Measurements from ENCODE around the gene EPHB2.
"Not testable (repeated sequence)": the region's sequence is repeated elsewhere in the genome, so short reads cannot be mapped to it uniquely, and the experiment has no call there.

Gene EPHB2

GRCh38 chr1:22830757-22831340, 120.2 kb downstream of the EPHB2 start:
- Histone ChIP-seq H3K9ac (ENCODE audit: low read length) (no peak overlapping the region), H3K27me3 (ENCODE audit: control insufficient read depth, insufficient read depth, low read length) (no peaks in the 10 kb centered on the region), H3K36me3 (ENCODE audit: control insufficient read depth, insufficient read depth, low read length) (no peaks in the 10 kb centered on the region), H3K4me3 (ENCODE audit: low read depth, low read length) (no peak overlapping the region), H3K4me1 (ENCODE audit: control insufficient read depth, insufficient read depth, low read length) (peaks cover 43% of the 10 kb centered on the region), H3K27ac (ENCODE audit: low read depth, low read length) (no peak overlapping the region), H3K9me3 (ENCODE audit: control insufficient read depth, insufficient read depth, low read depth, low read length) (no peaks in the 10 kb centered on the region)

GRCh38 chr1:22831729-22832413, 121.2 kb downstream of the EPHB2 start:
- no peak overlapping the region for H3K9ac ChIP-seq (ENCODE audit: low read length)
- no peak overlapping the region for H3K4me3 ChIP-seq (ENCODE audit: low read depth, low read length)
- H3K9me3 ChIP-seq (ENCODE audit: control insufficient read depth, insufficient read depth, low read depth, low read length), result no peaks in the 10 kb centered on the region
- H3K36me3 ChIP-seq (ENCODE audit: control insufficient read depth, insufficient read depth, low read length), result no peaks in the 10 kb centered on the region
- no peaks in the 10 kb centered on the region for H3K27me3 ChIP-seq (ENCODE audit: control insufficient read depth, insufficient read depth, low read length)
- no peak overlapping the region for H3K27ac ChIP-seq (ENCODE audit: low read depth, low read length)
- peaks cover 37% of the 10 kb centered on the region for H3K4me1 ChIP-seq (ENCODE audit: control insufficient read depth, insufficient read depth, low read length)

GRCh38 chr1:22832414-22832786, 121.8 kb downstream of the EPHB2 start:
- Histone ChIP-seq H3K9me3 (ENCODE audit: control insufficient read depth, insufficient read depth, low read depth, low read length) (no peaks in the 10 kb centered on the region), H3K9ac (ENCODE audit: low read length) (no peak overlapping the region), H3K36me3 (ENCODE audit: control insufficient read depth, insufficient read depth, low read length) (no peaks in the 10 kb centered on the region), H3K4me1 (ENCODE audit: control insufficient read depth, insufficient read depth, low read length) (peaks cover 31% of the 10 kb centered on the region), H3K27me3 (ENCODE audit: control insufficient read depth, insufficient read depth, low read length) (no peaks in the 10 kb centered on the region), H3K4me3 (ENCODE audit: low read depth, low read length) (no peak overlapping the region), H3K27ac (ENCODE audit: low read depth, low read length) (no peak overlapping the region)

GRCh38 chr1:22833699-22834098, 123.1 kb downstream of the EPHB2 start:
- Histone ChIP-seq H3K4me3 (ENCODE audit: low read depth, low read length) (no peak overlapping the region), H3K9ac (ENCODE audit: low read length) (no peak overlapping the region), H3K27ac (ENCODE audit: low read depth, low read length) (no peak overlapping the region), H3K9me3 (ENCODE audit: control insufficient read depth, insufficient read depth, low read depth, low read length) (no peaks in the 10 kb centered on the region), H3K36me3 (ENCODE audit: control insufficient read depth, insufficient read depth, low read length) (no peaks in the 10 kb centered on the region), H3K4me1 (ENCODE audit: control insufficient read depth, insufficient read depth, low read length) (peaks cover 19% of the 10 kb centered on the region), H3K27me3 (ENCODE audit: control insufficient read depth, insufficient read depth, low read length) (no peaks in the 10 kb centered on the region)

- H3K9me3 ChIP-seq (ENCODE audit: control insufficient read depth, insufficient read depth, low read depth, low read length); H3K27me3 ChIP-seq (ENCODE audit: control insufficient read depth, insufficient read depth, low read length); H3K9ac ChIP-seq (ENCODE audit: low read length); H3K36me3 ChIP-seq (ENCODE audit: control insufficient read depth, insufficient read depth, low read length); H3K27ac ChIP-seq (ENCODE audit: low read depth, low read length); H3K4me3 ChIP-seq (ENCODE audit: low read depth, low read length): not testable (repeated sequence)
- peaks cover 12% of the 10 kb centered on the region for H3K4me1 ChIP-seq (ENCODE audit: control insufficient read depth, insufficient read depth, low read length)
Measured at GRCh38 chr1:22834420-22834819, 123.8 kb downstream of the EPHB2 start.

GRCh38 chr1:22835636-22836319, 125.1 kb downstream of the EPHB2 start:
- H3K36me3 ChIP-seq (ENCODE audit: control insufficient read depth, insufficient read depth, low read length), result no peaks in the 10 kb centered on the region
- no peak overlapping the region for H3K27ac ChIP-seq (ENCODE audit: low read depth, low read length)
- no peak overlapping the region for H3K4me3 ChIP-seq (ENCODE audit: low read depth, low read length)
- H3K9ac ChIP-seq (ENCODE audit: low read length), result no peak overlapping the region
- H3K27me3 ChIP-seq (ENCODE audit: control insufficient read depth, insufficient read depth, low read length), result no peaks in the 10 kb centered on the region
- no peaks in the 10 kb centered on the region for H3K9me3 ChIP-seq (ENCODE audit: control insufficient read depth, insufficient read depth, low read depth, low read length)
- peaks cover 7% of the 10 kb centered on the region for H3K4me1 ChIP-seq (ENCODE audit: control insufficient read depth, insufficient read depth, low read length)

- Histone ChIP-seq H3K36me3 (ENCODE audit: control insufficient read depth, insufficient read depth, low read length) (no peaks in the 10 kb centered on the region), H3K27me3 (ENCODE audit: control insufficient read depth, insufficient read depth, low read length) (no peaks in the 10 kb centered on the region), H3K9me3 (ENCODE audit: control insufficient read depth, insufficient read depth, low read depth, low read length) (no peaks in the 10 kb centered on the region), H3K27ac (ENCODE audit: low read depth, low read length) (no peak overlapping the region), H3K9ac (ENCODE audit: low read length) (no peak overlapping the region), H3K4me1 (ENCODE audit: control insufficient read depth, insufficient read depth, low read length) (peaks cover 7% of the 10 kb centered on the region), H3K4me3 (ENCODE audit: low read depth, low read length) (no peak overlapping the region)
Measured at GRCh38 chr1:22836850-22837249, 126.2 kb downstream of the EPHB2 start.

GRCh38 chr1:22837332-22837731, 126.7 kb downstream of the EPHB2 start:
- no peaks in the 10 kb centered on the region for H3K9me3 ChIP-seq (ENCODE audit: control insufficient read depth, insufficient read depth, low read depth, low read length)
- no peaks in the 10 kb centered on the region for H3K27me3 ChIP-seq (ENCODE audit: control insufficient read depth, insufficient read depth, low read length)
- no peak overlapping the region for H3K27ac ChIP-seq (ENCODE audit: low read depth, low read length)
- no peaks in the 10 kb centered on the region for H3K36me3 ChIP-seq (ENCODE audit: control insufficient read depth, insufficient read depth, low read length)
- peaks cover 4% of the 10 kb centered on the region for H3K4me1 ChIP-seq (ENCODE audit: control insufficient read depth, insufficient read depth, low read length)
- no peak overlapping the region for H3K9ac ChIP-seq (ENCODE audit: low read length)
- no peak overlapping the region for H3K4me3 ChIP-seq (ENCODE audit: low read depth, low read length)

- H3K4me1 ChIP-seq (ENCODE audit: control insufficient read depth, insufficient read depth, low read length), result peaks cover 4% of the 10 kb centered on the region
- no peaks in the 10 kb centered on the region for H3K36me3 ChIP-seq (ENCODE audit: control insufficient read depth, insufficient read depth, low read length)
- no peak overlapping the region for H3K4me3 ChIP-seq (ENCODE audit: low read depth, low read length)
- H3K27ac ChIP-seq (ENCODE audit: low read depth, low read length), result no peak overlapping the region
- H3K9me3 ChIP-seq (ENCODE audit: control insufficient read depth, insufficient read depth, low read depth, low read length), result no peaks in the 10 kb centered on the region
- H3K27me3 ChIP-seq (ENCODE audit: control insufficient read depth, insufficient read depth, low read length), result no peaks in the 10 kb centered on the region
- no peak overlapping the region for H3K9ac ChIP-seq (ENCODE audit: low read length)
Measured at GRCh38 chr1:22838965-22839364, 128.3 kb downstream of the EPHB2 start.

- Histone ChIP-seq H3K27me3 (ENCODE audit: control insufficient read depth, insufficient read depth, low read length) (no peaks in the 10 kb centered on the region), H3K4me3 (ENCODE audit: low read depth, low read length) (no peak overlapping the region), H3K9me3 (ENCODE audit: control insufficient read depth, insufficient read depth, low read depth, low read length) (no peaks in the 10 kb centered on the region), H3K36me3 (ENCODE audit: control insufficient read depth, insufficient read depth, low read length) (no peaks in the 10 kb centered on the region), H3K27ac (ENCODE audit: low read depth, low read length) (no peak overlapping the region), H3K4me1 (ENCODE audit: control insufficient read depth, insufficient read depth, low read length) (peaks cover 4% of the 10 kb centered on the region), H3K9ac (ENCODE audit: low read length) (no peak overlapping the region)
Measured at GRCh38 chr1:22839806-22840205, 129.2 kb downstream of the EPHB2 start.

GRCh38 chr1:22841142-22841541, 130.5 kb downstream of the EPHB2 start:
- Histone ChIP-seq H3K36me3 (ENCODE audit: control insufficient read depth, insufficient read depth, low read length) (no peaks in the 10 kb centered on the region), H3K27me3 (ENCODE audit: control insufficient read depth, insufficient read depth, low read length) (no peaks in the 10 kb centered on the region), H3K4me3 (ENCODE audit: low read depth, low read length) (no peak overlapping the region), H3K27ac (ENCODE audit: low read depth, low read length) (no peak overlapping the region), H3K9me3 (ENCODE audit: control insufficient read depth, insufficient read depth, low read depth, low read length) (no peaks in the 10 kb centered on the region), H3K4me1 (ENCODE audit: control insufficient read depth, insufficient read depth, low read length) (peaks cover 3% of the 10 kb centered on the region), H3K9ac (ENCODE audit: low read length) (no peak overlapping the region)
